A673 (cell line): ENCODE measurements around the gene ENOX1.

ENCODE experiments used
- EZH2 ChIP-seq: fragments of 200-600 bp; sonication (generic); IDR thresholded peaks from 2 replicates; pipeline ENCODE4 v1.6.1; 2017; ENCODE audit warnings: borderline replicate concordance, low read depth, mild to moderate bottlenecking, mixed read lengths, antibody characterized with exemption, low read length; ENCODE audit not compliant: poor library complexity, severe bottlenecking
- TF ChIP-seq, protein P1 (sequence below): fragments of 300-800, 200-600 bp; sonication (generic); conservative IDR thresholded peaks from 2 replicates; pipeline ENCODE4 v1.5.1; 2017; ENCODE audit warnings: low read depth, mild to moderate bottlenecking, antibody characterized with exemption, low read length, moderate library complexity, mixed read lengths

DNA sequence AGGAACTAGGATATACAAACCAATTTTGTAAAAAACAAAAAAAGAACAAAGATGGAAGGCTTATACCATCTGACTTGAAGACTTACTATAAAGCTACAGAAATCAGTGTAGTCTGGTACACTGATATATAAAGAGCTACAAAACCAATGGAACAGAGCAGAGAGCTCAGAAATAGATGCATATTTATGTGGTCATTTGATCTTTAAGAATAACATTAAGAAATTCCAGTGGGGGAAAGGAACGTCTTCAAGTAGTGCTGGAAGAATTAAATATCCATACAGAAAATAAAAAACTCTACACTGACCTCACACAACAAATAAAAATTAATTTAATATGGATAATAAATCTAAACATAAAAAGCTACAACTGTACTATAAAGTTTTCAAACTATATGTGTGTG, 317.0 kb downstream of the ENOX1 start:
- TF ChIP-seq, protein P1, sequence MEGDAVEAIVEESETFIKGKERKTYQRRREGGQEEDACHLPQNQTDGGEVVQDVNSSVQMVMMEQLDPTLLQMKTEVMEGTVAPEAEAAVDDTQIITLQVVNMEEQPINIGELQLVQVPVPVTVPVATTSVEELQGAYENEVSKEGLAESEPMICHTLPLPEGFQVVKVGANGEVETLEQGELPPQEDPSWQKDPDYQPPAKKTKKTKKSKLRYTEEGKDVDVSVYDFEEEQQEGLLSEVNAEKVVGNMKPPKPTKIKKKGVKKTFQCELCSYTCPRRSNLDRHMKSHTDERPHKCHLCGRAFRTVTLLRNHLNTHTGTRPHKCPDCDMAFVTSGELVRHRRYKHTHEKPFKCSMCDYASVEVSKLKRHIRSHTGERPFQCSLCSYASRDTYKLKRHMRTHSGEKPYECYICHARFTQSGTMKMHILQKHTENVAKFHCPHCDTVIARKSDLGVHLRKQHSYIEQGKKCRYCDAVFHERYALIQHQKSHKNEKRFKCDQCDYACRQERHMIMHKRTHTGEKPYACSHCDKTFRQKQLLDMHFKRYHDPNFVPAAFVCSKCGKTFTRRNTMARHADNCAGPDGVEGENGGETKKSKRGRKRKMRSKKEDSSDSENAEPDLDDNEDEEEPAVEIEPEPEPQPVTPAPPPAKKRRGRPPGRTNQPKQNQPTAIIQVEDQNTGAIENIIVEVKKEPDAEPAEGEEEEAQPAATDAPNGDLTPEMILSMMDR = no peak
- TF ChIP-seq EZH2 = no peak
